Trophoblast cell (in vitro differentiated cells and primary cell): ENCODE data around the gene ILDR1.
"Not testable (repeated sequence)": the region's sequence is repeated elsewhere in the genome, so short reads cannot be mapped to it uniquely, and the experiment has no call there.

Source experiments
- DNase-seq, 2 donors: peaks; one replicate each; pipeline ENCODE4 v3.0.0-alpha.2; 2016
- H2AFZ ChIP-seq: 2 replicates; pipeline ENCODE4 v1.6.1; 2013; ENCODE audit warnings: low read length, moderate library complexity, mild to moderate bottlenecking; ENCODE audit not compliant: insufficient read depth, poor library complexity
- H2AK5ac ChIP-seq: 2 replicates; pipeline ENCODE4 v1.6.1; 2013; ENCODE audit warnings: mild to moderate bottlenecking, low read length
- H2BK120ac ChIP-seq: 2 replicates; pipeline ENCODE4 v1.6.1; 2013; ENCODE audit warnings: low read length, mild to moderate bottlenecking, moderate library complexity; ENCODE audit not compliant: insufficient read depth, poor library complexity
- H2BK12ac ChIP-seq: 2 replicates; pipeline ENCODE4 v1.6.1; 2013; ENCODE audit warnings: mild to moderate bottlenecking, low read length, moderate library complexity
- H2BK5ac ChIP-seq: 2 replicates; pipeline ENCODE4 v1.6.1; 2013; ENCODE audit warnings: low read length, low read depth, moderate library complexity, mild to moderate bottlenecking; ENCODE audit not compliant: poor library complexity
- H3K14ac ChIP-seq: 2 replicates; pipeline ENCODE4 v1.6.1; 2013; ENCODE audit warnings: mild to moderate bottlenecking, low read length
- H3K18ac ChIP-seq: 2 replicates; pipeline ENCODE4 v1.6.1; 2013; ENCODE audit warnings: mild to moderate bottlenecking, low read length
- H3K23ac ChIP-seq: 2 replicates; pipeline ENCODE4 v1.6.1; 2013; ENCODE audit warnings: low read length
- H3K27ac ChIP-seq: 2 replicates; pipeline ENCODE4 v1.5.1; 2013; ENCODE audit warnings: low read depth, mild to moderate bottlenecking, inconsistent platforms, low read length, moderate library complexity
- H3K27me3 ChIP-seq: 2 replicates; pipeline ENCODE4 v1.6.1; 2013; ENCODE audit warnings: inconsistent platforms, mild to moderate bottlenecking, low read length, moderate library complexity; ENCODE audit not compliant: insufficient read depth
- H3K36me3 ChIP-seq, 2 experiments: 1 replicate in 1 of 2; 2 replicates in 1 of 2; pipeline ENCODE4 v1.6.1; 2013; ENCODE audit warnings: low read length in 2 of 2, mild to moderate bottlenecking in 2 of 2, moderate library complexity in 1 of 2; ENCODE audit not compliant: insufficient read depth in 2 of 2, control insufficient read depth in 1 of 2
- H3K4ac ChIP-seq: 2 replicates; pipeline ENCODE4 v1.6.1; 2013; ENCODE audit warnings: low read depth, mild to moderate bottlenecking, low read length, moderate library complexity
- H3K4me1 ChIP-seq, 2 experiments: 1 replicate in 1 of 2; 2 replicates in 1 of 2; pipeline ENCODE4 v1.6.1; 2013; ENCODE audit warnings: low read length in 2 of 2, mild to moderate bottlenecking in 2 of 2, moderate library complexity in 1 of 2; ENCODE audit not compliant: insufficient read depth in 2 of 2, control insufficient read depth in 1 of 2
- H3K4me2 ChIP-seq: 2 replicates; pipeline ENCODE4 v1.6.1; 2013; ENCODE audit warnings: inconsistent platforms, mild to moderate bottlenecking, low read length, moderate library complexity
- H3K4me3 ChIP-seq: 2 replicates; pipeline ENCODE4 v1.5.1; 2013; ENCODE audit warnings: mild to moderate bottlenecking, low read depth, low read length, inconsistent platforms
- H3K79me1 ChIP-seq: one replicate; pipeline ENCODE4 v1.6.1; 2013; ENCODE audit warnings: low read length
- H3K79me2 ChIP-seq: 2 replicates; pipeline ENCODE4 v1.6.1; 2013; ENCODE audit warnings: low read length, mild to moderate bottlenecking; ENCODE audit not compliant: control insufficient read depth, insufficient read depth, poor library complexity
- H3K9ac ChIP-seq: 2 replicates; pipeline ENCODE4 v1.6.1; 2013; ENCODE audit warnings: mild to moderate bottlenecking, low read length
- H3K9me3 ChIP-seq: 2 replicates; pipeline ENCODE4 v1.6.1; 2013; ENCODE audit warnings: low read depth, mild to moderate bottlenecking, control low read depth, inconsistent platforms, low read length; ENCODE audit not compliant: insufficient read depth
- H4K12ac ChIP-seq: 2 replicates; pipeline ENCODE4 v1.6.1; 2013; ENCODE audit warnings: low read depth, mild to moderate bottlenecking, low read length, moderate library complexity
- H4K8ac ChIP-seq: 2 replicates; pipeline ENCODE4 v1.6.1; 2013; ENCODE audit warnings: low read depth, mild to moderate bottlenecking, low read length, moderate library complexity
- H4K91ac ChIP-seq: one replicate; pipeline ENCODE4 v1.6.1; 2013; ENCODE audit warnings: low read depth, mild to moderate bottlenecking, low read length, moderate library complexity
- WGBS: extraction: QIAGEN DNeasy Blood & Tissue Kit; methylation state at CpG from one replicate; pipeline ENCODE4 v1.1.7; 2013; ENCODE audit warnings: missing lambda C conversion rate; ENCODE audit not compliant: insufficient read length, insufficient coverage; ENCODE audit errors: extremely low coverage; 5-methylcytosine and 5-hydroxymethylcytosine counted together

ILDR1 gene

DNA sequence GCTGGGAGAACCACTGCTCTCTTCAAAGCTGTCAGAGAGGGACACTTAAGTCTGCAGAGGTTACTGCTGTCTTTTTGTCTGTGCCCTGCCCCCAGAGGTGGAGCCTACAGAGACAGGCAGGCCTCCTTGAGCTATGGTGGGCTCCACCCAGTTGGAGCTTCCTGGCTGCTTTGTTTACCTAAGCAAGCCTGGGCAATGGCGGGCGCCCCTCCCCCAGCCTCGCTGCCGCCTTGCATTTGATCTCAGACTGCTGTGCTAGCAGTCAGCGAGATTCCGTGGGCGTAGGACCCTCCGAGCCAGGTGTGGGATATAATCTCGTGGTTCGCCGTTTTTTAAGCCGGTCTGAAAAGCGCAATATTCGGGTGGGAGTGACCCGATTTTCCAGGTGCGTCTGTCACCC lies 25.2 kb upstream of the ILDR1 start:
- H3K4me3 ChIP-seq, H3K9me3 ChIP-seq, H3K23ac ChIP-seq, H3K27ac ChIP-seq, H2BK12ac ChIP-seq, H3K18ac ChIP-seq, H3K27me3 ChIP-seq, H3K4me2 ChIP-seq, H4K8ac ChIP-seq, H3K4me1 ChIP-seq, H3K79me2 ChIP-seq, H3K9ac ChIP-seq, H3K79me1 ChIP-seq, H2BK5ac ChIP-seq, H2AFZ ChIP-seq, H3K36me3 ChIP-seq, H2BK120ac ChIP-seq, H4K12ac ChIP-seq, H3K4ac ChIP-seq, H3K14ac ChIP-seq, DNase-seq, H2AK5ac ChIP-seq, H4K91ac ChIP-seq: not testable (repeated sequence)
- WGBS: no CpG with 5 or more reads among the region's 16 CpGs

DNA sequence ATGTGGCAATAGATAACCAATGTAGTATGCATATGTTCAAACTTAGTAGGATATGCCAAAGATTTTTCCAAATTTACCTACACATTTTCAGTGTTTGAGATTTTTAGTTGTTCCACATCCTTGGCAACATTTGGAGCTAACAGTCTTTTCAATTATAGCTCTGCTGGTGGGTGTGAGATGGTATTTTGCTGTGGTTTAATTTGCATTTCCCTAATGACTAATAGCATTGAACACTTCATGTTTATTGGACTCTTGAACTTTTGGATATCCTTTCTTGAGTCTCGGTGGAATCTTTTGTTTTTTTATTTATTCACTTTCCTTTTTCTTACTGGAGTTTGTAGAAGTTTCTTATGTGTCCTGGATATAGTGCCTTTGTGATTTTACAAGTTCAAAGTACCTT lies 11.0 kb upstream of the ILDR1 start:
- no CpG with 5 or more reads among the region's 1 CpG for WGBS
- H4K91ac ChIP-seq: no peak overlapping the region
- H3K14ac ChIP-seq: no peak overlapping the region
- H2BK120ac ChIP-seq: no peak overlapping the region
- H3K9ac ChIP-seq: no peak overlapping the region
- H3K9me3 ChIP-seq: peaks cover 7% of the 10 kb centered on the region
- H3K4ac ChIP-seq: no peak overlapping the region
- H3K79me2 ChIP-seq: no peaks in the 10 kb centered on the region
- no peak for DNase-seq
- H2BK12ac ChIP-seq: no peak overlapping the region
- no peaks in the 10 kb centered on the region for H3K4me1 ChIP-seq
- H3K23ac ChIP-seq: no peak overlapping the region
- H3K4me2 ChIP-seq: no peak overlapping the region
- H3K27ac ChIP-seq: no peak overlapping the region
- no peak overlapping the region for H3K4me3 ChIP-seq
- H2AFZ ChIP-seq: no peak overlapping the region
- H4K8ac ChIP-seq: no peak overlapping the region
- no peaks in the 10 kb centered on the region for H3K36me3 ChIP-seq
- no peak overlapping the region for H3K18ac ChIP-seq
- no peak overlapping the region for H2AK5ac ChIP-seq
- no peak overlapping the region for H2BK5ac ChIP-seq
- H3K79me1 ChIP-seq: no peaks in the 10 kb centered on the region
- H3K27me3 ChIP-seq: no peaks in the 10 kb centered on the region
- H4K12ac ChIP-seq: no peak overlapping the region

DNA sequence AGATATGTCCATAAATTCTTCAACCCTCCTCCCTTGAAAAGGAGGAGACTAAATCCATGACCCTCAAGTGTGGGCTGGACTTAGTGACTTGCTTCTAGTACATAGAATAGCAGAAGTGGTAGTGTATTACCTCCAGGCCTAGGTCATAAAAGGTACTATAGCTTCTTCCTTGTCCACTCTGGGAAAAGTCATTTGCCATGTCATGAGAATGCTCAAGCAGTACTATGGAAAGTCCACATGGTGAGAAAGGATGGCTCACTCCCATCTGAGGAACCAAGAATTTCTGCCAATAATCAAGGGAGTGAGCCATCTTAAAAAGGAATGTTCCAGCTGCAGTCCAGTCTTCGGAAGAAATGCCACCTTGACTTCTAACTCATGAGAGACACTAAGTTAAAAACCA lies 10.5 kb upstream of the ILDR1 start:
- no peak overlapping the region for H3K4me3 ChIP-seq
- no peak overlapping the region for H3K23ac ChIP-seq
- H4K12ac ChIP-seq: no peak overlapping the region
- no peak overlapping the region for H2BK5ac ChIP-seq
- H3K79me1 ChIP-seq: no peaks in the 10 kb centered on the region
- no peak overlapping the region for H4K91ac ChIP-seq
- H2AFZ ChIP-seq: no peak overlapping the region
- H2BK120ac ChIP-seq: no peak overlapping the region
- no peak for DNase-seq
- H3K79me2 ChIP-seq: no peaks in the 10 kb centered on the region
- no peak overlapping the region for H3K27ac ChIP-seq
- H2BK12ac ChIP-seq: no peak overlapping the region
- no peak overlapping the region for H3K9ac ChIP-seq
- no peak overlapping the region for H2AK5ac ChIP-seq
- no peak overlapping the region for H3K18ac ChIP-seq
- WGBS: no CpG with 5 or more reads among the region's 1 CpG
- no peak overlapping the region for H3K14ac ChIP-seq
- H3K4me2 ChIP-seq: no peak overlapping the region
- no peak overlapping the region for H3K4ac ChIP-seq
- H3K27me3 ChIP-seq: no peaks in the 10 kb centered on the region
- peaks cover 7% of the 10 kb centered on the region for H3K9me3 ChIP-seq
- no peaks in the 10 kb centered on the region for H3K36me3 ChIP-seq
- H4K8ac ChIP-seq: no peak overlapping the region
- no peaks in the 10 kb centered on the region for H3K4me1 ChIP-seq

DNA sequence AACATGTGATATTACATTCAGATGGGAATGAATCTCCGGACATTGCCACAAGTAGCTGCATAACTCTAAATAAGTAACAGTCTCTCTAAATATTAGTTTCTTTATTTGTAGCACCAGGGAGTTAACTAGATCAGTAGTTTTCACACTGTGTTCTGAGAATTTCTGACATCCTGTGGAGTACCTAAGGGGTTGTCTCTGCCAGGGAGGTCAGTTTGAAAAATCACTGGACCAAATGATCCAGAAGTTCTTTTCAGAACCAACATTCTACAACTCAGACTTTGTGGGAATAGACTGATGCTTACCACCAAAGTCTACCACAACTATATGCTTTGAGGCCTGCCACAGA lies 9.0 kb upstream of the ILDR1 start:
- H4K12ac ChIP-seq: no peak overlapping the region
- no peak overlapping the region for H3K14ac ChIP-seq
- H3K27ac ChIP-seq: no peak overlapping the region
- no peak overlapping the region for H4K91ac ChIP-seq
- no peaks in the 10 kb centered on the region for H3K27me3 ChIP-seq
- no CpG with 5 or more reads among the region's 1 CpG for WGBS
- DNase-seq: no peak
- H2BK5ac ChIP-seq: no peak overlapping the region
- H3K9ac ChIP-seq: no peak overlapping the region
- H2AK5ac ChIP-seq: no peak overlapping the region
- no peaks in the 10 kb centered on the region for H3K36me3 ChIP-seq
- no peak overlapping the region for H2BK12ac ChIP-seq
- no peak overlapping the region for H4K8ac ChIP-seq
- no peak overlapping the region for H3K18ac ChIP-seq
- H3K9me3 ChIP-seq: no peaks in the 10 kb centered on the region
- H2AFZ ChIP-seq: no peak overlapping the region
- H3K79me2 ChIP-seq: no peaks in the 10 kb centered on the region
- H3K4me3 ChIP-seq: no peak overlapping the region
- H3K23ac ChIP-seq: no peak overlapping the region
- H3K4me1 ChIP-seq: no peaks in the 10 kb centered on the region
- no peaks in the 10 kb centered on the region for H3K79me1 ChIP-seq
- H3K4ac ChIP-seq: no peak overlapping the region
- H3K4me2 ChIP-seq: no peak overlapping the region
- no peak overlapping the region for H2BK120ac ChIP-seq
